DMS53 treated with DMSO at 0.1 percent for 48 hours (cell line): ENCODE measurements around the gene L3HYPDH.
A peak's percentile ranks its signal among the peaks of the same experiment; 100 is the strongest.

ENCODE experiments used
- DNase-seq: peaks from one replicate; lab custom pipeline; 2025; ENCODE audit not compliant: unreplicated experiment; lab: John Stamatoyannopoulos, UW

The L3HYPDH gene

GRCh38 chr14:59483819-59484638 lies at the start of gene L3HYPDH, which contains the start of gene JKAMP:
L3HYPDH (minus strand) TSS chr14:59484408; CDS start chr14:59484316, 92 bp downstream.
JKAMP (plus strand) TSS chr14:59484517; CDS start chr14:59484590, 73 bp downstream.
- peak; percentile 84 for DNase-seq

GRCh38 chr14:59532419-59532818 lies 48.2 kb upstream of the L3HYPDH start:
- no peak for DNase-seq

- no peak for DNase-seq
These were observed 46.1 kb upstream of the L3HYPDH start for GRCh38 chr14:59530349-59530748.

- no peak for DNase-seq
These were observed 45.0 kb upstream of the L3HYPDH start for GRCh38 chr14:59529189-59529588.

- DNase-seq, result no peak
These were observed 36.0 kb upstream of the L3HYPDH start for GRCh38 chr14:59520224-59520623.

- DNase-seq, result peak; percentile 5
These were observed 27.8 kb upstream of the L3HYPDH start for GRCh38 chr14:59511916-59512575.

GRCh38 chr14:59510966-59511365 lies 26.8 kb upstream of the L3HYPDH start:
- no peak for DNase-seq

- no peak for DNase-seq
These were observed 25.8 kb upstream of the L3HYPDH start for GRCh38 chr14:59510001-59510400.

- DNase-seq, result no peak
These were observed 24.9 kb upstream of the L3HYPDH start for GRCh38 chr14:59509101-59509500.

GRCh38 chr14:59507752-59508103 lies 23.5 kb upstream of the L3HYPDH start:
- DNase-seq, result no peak

GRCh38 chr14:59507063-59507751 lies 23.0 kb upstream of the L3HYPDH start:
- DNase-seq, result peak; percentile 63

GRCh38 chr14:59503256-59503655 lies 19.0 kb upstream of the L3HYPDH start:
- DNase-seq, result no peak

- DNase-seq, result no peak
These were observed 16.5 kb upstream of the L3HYPDH start for GRCh38 chr14:59500732-59501131.

- no peak for DNase-seq
These were observed 8.2 kb upstream of the L3HYPDH start for GRCh38 chr14:59492384-59492783.

- no peak for DNase-seq
These were observed 6.5 kb upstream of the L3HYPDH start for GRCh38 chr14:59490756-59491155.

GRCh38 chr14:59484639-59485175 lies 499 bp upstream of the L3HYPDH start:
- DNase-seq, result no peak

- DNase-seq, result no peak
These were observed 845 bp downstream of the L3HYPDH start for GRCh38 chr14:59483363-59483762.

GRCh38 chr14:59482541-59483331 lies 1.5 kb downstream of the L3HYPDH start:
- DNase-seq, result no peak

- DNase-seq, result no peak
These were observed 2.2 kb downstream of the L3HYPDH start for GRCh38 chr14:59481871-59482540.

- DNase-seq, result no peak
These were observed 2.8 kb downstream of the L3HYPDH start for GRCh38 chr14:59481407-59481806.
